Fibroblast of mammary gland (primary cell): ENCODE data around the gene RIMS4.
A peak's percentile ranks its signal among the peaks of the same experiment; 100 is the strongest.

ENCODE experiments used
- DNase-seq: peaks from one replicate; pipeline ENCODE4 v3.0.0-alpha.2; 2010; ENCODE audit warnings: low read depth
- H3K4me3 ChIP-seq: 2 replicates; pipeline ENCODE4 v1.5.1; 2011; ENCODE audit warnings: low read depth, mild to moderate bottlenecking, low read length, moderate library complexity; ENCODE audit not compliant: control insufficient read depth
- TF ChIP-seq, protein P1 (sequence below): conservative IDR thresholded peaks from 2 replicates; pipeline ENCODE4 v1.5.1; 2011; ENCODE audit warnings: low read depth, low read length, inconsistent platforms; ENCODE audit not compliant: control insufficient read depth, insufficient read depth

Gene RIMS4

DNA sequence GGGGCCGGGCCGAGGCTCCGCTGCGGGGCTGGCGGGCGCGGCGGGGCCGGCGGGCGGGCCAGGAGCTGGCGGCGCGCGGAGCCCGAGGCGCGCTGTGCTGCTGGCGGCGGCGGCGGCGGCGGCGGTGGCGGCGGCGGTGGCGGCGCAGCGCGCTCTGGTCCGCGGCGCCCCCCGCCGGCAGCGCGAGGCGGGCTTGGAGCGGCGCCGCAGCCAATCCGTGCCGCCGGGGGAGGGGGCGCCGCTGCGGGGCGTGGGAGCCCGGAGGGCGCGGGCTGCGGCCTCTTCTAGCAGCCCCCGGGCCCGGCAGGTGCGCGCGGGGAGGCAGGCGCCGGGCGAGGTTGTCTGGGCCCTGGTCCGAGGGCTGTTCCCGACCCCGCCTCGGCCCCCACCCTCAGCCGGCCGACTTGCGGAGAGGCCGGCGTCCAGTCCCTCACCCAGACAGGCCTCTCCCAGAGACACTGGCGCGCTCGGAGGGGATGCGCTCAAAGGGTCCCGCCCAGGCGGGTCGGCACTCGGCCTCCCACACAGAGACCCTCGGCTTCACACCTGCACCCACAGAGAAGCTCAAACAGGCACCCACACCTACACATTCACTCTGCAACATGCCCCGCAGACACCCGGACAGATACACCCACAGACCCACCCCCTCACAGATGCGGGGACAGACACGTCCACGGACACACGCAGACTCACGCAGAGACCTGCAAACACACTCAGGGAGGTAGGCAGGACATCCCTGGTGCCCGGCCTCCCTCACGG is at the start of gene RIMS4:
TSS of gene RIMS4 (minus strand) at position 156 of the 759 bp plus-strand sequence. CDS start 275 bp downstream, outside the sequence.
- no peak within 1 kb of the TSS for H3K4me3 ChIP-seq
- TF ChIP-seq, protein P1, sequence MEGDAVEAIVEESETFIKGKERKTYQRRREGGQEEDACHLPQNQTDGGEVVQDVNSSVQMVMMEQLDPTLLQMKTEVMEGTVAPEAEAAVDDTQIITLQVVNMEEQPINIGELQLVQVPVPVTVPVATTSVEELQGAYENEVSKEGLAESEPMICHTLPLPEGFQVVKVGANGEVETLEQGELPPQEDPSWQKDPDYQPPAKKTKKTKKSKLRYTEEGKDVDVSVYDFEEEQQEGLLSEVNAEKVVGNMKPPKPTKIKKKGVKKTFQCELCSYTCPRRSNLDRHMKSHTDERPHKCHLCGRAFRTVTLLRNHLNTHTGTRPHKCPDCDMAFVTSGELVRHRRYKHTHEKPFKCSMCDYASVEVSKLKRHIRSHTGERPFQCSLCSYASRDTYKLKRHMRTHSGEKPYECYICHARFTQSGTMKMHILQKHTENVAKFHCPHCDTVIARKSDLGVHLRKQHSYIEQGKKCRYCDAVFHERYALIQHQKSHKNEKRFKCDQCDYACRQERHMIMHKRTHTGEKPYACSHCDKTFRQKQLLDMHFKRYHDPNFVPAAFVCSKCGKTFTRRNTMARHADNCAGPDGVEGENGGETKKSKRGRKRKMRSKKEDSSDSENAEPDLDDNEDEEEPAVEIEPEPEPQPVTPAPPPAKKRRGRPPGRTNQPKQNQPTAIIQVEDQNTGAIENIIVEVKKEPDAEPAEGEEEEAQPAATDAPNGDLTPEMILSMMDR: no peak
- no peak for DNase-seq

DNA sequence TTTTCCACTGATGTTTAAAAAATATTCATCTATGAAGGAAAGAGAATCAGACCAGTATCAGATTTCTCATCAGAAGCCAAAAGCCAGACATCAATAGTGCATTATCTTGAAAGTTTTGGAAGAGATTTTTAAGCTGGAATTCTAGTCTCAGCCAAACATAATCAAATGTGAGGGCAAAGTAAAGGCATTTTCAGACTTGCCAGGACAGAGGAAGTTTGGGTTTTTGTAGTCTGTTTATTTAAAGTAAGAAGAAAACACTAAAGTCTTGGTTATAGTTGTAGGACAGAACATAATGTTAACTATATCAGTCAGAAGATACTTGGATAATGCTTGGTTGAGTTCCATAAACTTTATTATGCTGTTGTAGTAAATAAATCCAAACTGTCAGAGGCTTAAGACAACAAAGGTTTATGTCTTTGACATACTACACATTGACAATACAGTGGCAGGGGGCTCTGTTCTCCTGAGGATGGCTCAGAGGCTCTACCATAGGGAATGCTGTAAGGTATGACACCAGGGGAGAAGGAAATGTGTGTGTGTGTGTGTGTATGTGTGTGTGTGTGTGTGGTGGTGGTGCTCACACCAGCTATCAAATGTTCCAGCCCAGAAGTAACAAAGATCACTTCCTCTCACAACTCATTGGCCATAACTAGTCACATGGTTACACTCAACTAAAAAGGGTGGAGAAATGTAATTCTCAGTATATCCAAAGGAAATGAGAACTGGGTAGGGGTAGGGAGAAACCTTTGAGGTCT is 48.4 kb upstream of the RIMS4 start:
- peak; percentile 14 for DNase-seq
- TF ChIP-seq, protein P1: no peak
- H3K4me3 ChIP-seq: no peak overlapping the region

DNA sequence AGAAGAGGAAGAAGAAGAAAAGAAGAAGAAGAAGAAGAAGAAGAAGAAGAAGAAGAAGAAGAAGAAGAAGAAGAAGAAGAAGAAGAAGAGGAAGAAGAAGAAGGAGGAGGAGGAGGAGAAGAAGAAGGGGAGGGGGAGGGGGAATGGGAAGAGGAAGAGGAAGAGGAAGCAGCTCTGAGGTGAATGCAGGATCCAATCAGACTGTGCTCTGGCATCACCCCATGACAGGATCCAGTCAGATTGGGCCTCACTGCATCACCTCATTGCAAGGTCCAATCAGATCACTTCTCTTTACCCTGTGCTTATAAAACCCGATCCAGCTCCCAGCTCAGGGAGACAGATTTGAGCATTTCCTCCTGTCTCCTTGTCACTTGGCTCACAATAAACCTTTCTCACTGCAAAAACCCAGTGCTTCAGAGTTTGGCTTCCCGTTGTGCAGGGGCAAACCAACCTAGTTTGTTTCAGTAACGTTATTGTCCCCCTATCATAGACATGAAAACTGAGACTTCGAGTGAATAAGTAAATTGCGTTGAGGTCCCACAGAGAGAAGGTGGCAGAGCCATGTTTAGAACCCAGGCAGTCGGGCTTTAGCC is 46.6 kb upstream of the RIMS4 start:
- no peak overlapping the region for H3K4me3 ChIP-seq
- TF ChIP-seq, protein P1: no peak
- peak; percentile 16 for DNase-seq

DNA sequence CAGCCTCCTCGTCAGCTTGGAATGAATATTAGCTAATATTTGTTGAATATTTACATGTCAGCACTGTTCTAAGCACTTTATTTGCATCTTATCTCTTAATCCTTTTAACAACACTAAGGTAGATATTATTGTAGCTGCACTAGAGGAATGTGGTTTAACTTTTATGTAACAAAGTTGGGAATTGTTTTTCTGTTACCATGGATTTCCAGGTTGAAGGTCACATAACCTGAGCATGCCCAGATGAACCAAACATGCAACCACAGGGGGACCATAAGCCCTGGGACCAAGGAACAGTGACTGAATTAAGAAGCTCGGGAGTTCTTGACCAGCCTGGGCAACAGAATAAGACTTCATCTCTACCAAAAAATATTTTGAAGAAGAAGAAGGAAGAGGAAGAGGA is 46.1 kb upstream of the RIMS4 start:
- DNase-seq: no peak
- H3K4me3 ChIP-seq: no peak overlapping the region
- TF ChIP-seq, protein P1: no peak

DNA sequence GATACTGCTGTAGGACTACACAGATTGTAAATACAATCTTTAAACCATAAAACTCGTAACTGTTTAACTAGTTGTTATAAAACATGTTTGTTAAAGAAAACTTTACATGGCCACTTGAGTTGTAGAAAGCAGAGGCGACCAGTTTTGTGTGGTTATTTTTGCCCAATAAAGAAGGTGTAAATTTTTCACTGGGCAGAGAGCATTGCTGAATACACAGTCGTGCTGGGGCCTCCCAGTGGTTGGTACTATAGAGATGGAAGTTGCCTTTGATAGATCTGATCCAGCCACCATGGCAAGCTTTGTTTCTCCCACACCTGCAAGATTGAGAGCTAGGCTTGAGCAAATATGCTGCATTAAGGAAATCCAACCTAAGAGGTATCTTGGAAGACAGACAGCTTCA is 41.2 kb upstream of the RIMS4 start:
- TF ChIP-seq, protein P1: no peak
- no peak overlapping the region for H3K4me3 ChIP-seq

DNA sequence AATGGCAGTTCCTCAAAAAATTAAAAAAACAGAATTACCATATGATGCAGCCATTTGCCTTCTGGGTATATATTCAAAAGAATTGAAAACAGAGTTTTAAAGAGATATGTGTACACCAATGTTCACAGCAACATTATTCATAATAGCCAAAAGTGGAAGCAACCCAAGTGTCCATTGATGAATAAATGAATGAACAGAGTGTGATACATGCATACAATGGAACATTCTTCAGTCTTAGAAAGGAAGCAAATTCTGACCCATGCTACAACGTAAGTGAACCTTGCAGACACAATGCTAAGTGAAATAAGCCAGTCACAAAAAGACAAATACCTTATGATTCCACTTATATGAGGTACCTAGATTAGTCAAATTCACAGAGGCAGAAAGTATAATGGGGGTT is 40.5 kb upstream of the RIMS4 start:
- no peak overlapping the region for H3K4me3 ChIP-seq
- TF ChIP-seq, protein P1: no peak
- DNase-seq: no peak

More for the DNA sequence above, 41.2 kb upstream of the RIMS4 start:
- no peak for DNase-seq
